Measurements from ENCODE around the gene BMAL1.

DNA sequence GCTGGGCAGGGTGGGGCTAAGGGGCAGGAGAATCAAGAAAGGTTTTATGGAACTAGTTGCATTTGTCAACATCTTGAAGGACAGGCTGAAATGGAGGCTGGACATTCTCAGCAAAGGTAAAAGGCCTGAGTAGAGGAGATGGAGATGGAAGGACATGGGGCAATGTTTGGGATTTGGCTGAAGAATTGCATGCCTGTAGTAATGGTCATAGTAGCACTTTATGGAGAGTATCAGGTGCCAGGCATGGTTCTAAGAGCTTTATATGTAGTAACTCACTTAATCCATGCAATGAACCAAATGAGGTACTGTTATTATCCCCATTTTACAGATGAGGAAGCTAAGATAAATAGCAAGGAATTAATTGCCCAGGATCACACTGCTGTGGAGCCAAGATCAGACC is 23.9 kb downstream of the BMAL1 start:
- no peak for TF ChIP-seq EP300 (IDR thresholded peaks at IDR 0.05)
- TF ChIP-seq, protein P1, sequence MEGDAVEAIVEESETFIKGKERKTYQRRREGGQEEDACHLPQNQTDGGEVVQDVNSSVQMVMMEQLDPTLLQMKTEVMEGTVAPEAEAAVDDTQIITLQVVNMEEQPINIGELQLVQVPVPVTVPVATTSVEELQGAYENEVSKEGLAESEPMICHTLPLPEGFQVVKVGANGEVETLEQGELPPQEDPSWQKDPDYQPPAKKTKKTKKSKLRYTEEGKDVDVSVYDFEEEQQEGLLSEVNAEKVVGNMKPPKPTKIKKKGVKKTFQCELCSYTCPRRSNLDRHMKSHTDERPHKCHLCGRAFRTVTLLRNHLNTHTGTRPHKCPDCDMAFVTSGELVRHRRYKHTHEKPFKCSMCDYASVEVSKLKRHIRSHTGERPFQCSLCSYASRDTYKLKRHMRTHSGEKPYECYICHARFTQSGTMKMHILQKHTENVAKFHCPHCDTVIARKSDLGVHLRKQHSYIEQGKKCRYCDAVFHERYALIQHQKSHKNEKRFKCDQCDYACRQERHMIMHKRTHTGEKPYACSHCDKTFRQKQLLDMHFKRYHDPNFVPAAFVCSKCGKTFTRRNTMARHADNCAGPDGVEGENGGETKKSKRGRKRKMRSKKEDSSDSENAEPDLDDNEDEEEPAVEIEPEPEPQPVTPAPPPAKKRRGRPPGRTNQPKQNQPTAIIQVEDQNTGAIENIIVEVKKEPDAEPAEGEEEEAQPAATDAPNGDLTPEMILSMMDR (IDR thresholded peaks at IDR 0.05): no peak
